Measurements from ENCODE around the gene TCHP.

- TF ChIP-seq EZH2phosphoT487 (IDR thresholded peaks at IDR 0.05; ENCODE audit: unreplicated experiment): no peak
- TF ChIP-seq POLR2AphosphoS5 (IDR thresholded peaks at IDR 0.05; ENCODE audit: low read depth): no peak
- TF ChIP-seq, protein P1, sequence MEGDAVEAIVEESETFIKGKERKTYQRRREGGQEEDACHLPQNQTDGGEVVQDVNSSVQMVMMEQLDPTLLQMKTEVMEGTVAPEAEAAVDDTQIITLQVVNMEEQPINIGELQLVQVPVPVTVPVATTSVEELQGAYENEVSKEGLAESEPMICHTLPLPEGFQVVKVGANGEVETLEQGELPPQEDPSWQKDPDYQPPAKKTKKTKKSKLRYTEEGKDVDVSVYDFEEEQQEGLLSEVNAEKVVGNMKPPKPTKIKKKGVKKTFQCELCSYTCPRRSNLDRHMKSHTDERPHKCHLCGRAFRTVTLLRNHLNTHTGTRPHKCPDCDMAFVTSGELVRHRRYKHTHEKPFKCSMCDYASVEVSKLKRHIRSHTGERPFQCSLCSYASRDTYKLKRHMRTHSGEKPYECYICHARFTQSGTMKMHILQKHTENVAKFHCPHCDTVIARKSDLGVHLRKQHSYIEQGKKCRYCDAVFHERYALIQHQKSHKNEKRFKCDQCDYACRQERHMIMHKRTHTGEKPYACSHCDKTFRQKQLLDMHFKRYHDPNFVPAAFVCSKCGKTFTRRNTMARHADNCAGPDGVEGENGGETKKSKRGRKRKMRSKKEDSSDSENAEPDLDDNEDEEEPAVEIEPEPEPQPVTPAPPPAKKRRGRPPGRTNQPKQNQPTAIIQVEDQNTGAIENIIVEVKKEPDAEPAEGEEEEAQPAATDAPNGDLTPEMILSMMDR (conservative IDR thresholded peaks at IDR 0.05; ENCODE audit: low read depth in 2 of 2): no peak
- TF ChIP-seq, protein P2, sequence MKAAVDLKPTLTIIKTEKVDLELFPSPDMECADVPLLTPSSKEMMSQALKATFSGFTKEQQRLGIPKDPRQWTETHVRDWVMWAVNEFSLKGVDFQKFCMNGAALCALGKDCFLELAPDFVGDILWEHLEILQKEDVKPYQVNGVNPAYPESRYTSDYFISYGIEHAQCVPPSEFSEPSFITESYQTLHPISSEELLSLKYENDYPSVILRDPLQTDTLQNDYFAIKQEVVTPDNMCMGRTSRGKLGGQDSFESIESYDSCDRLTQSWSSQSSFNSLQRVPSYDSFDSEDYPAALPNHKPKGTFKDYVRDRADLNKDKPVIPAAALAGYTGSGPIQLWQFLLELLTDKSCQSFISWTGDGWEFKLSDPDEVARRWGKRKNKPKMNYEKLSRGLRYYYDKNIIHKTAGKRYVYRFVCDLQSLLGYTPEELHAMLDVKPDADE (IDR thresholded peaks at IDR 0.05): no peak
- TF ChIP-seq EZH2 (IDR thresholded peaks at IDR 0.05; ENCODE audit: low read depth, unreplicated experiment): no peak
- TF ChIP-seq NANOG (IDR thresholded peaks at IDR 0.05; ENCODE audit: borderline replicate concordance): no peak
- TF ChIP-seq, protein P3, sequence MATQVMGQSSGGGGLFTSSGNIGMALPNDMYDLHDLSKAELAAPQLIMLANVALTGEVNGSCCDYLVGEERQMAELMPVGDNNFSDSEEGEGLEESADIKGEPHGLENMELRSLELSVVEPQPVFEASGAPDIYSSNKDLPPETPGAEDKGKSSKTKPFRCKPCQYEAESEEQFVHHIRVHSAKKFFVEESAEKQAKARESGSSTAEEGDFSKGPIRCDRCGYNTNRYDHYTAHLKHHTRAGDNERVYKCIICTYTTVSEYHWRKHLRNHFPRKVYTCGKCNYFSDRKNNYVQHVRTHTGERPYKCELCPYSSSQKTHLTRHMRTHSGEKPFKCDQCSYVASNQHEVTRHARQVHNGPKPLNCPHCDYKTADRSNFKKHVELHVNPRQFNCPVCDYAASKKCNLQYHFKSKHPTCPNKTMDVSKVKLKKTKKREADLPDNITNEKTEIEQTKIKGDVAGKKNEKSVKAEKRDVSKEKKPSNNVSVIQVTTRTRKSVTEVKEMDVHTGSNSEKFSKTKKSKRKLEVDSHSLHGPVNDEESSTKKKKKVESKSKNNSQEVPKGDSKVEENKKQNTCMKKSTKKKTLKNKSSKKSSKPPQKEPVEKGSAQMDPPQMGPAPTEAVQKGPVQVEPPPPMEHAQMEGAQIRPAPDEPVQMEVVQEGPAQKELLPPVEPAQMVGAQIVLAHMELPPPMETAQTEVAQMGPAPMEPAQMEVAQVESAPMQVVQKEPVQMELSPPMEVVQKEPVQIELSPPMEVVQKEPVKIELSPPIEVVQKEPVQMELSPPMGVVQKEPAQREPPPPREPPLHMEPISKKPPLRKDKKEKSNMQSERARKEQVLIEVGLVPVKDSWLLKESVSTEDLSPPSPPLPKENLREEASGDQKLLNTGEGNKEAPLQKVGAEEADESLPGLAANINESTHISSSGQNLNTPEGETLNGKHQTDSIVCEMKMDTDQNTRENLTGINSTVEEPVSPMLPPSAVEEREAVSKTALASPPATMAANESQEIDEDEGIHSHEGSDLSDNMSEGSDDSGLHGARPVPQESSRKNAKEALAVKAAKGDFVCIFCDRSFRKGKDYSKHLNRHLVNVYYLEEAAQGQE (IDR thresholded peaks at IDR 0.05; ENCODE audit: unreplicated experiment): no peak
- no peak for TF ChIP-seq CREB1 (CRISPR knock-in tag; IDR thresholded peaks at IDR 0.05; ENCODE audit: low read depth)
- TF ChIP-seq JUNB (IDR thresholded peaks at IDR 0.05; ENCODE audit: unreplicated experiment): no peak
Observed at GRCh38 chr12:109931143-109931542, 31.1 kb downstream of the TCHP start.
